ENCODE results near the gene CES3.
"Not testable (repeated sequence)": the region's sequence is repeated elsewhere in the genome, so short reads cannot be mapped to it uniquely, and the experiment has no call there.

CES3 gene

DNA sequence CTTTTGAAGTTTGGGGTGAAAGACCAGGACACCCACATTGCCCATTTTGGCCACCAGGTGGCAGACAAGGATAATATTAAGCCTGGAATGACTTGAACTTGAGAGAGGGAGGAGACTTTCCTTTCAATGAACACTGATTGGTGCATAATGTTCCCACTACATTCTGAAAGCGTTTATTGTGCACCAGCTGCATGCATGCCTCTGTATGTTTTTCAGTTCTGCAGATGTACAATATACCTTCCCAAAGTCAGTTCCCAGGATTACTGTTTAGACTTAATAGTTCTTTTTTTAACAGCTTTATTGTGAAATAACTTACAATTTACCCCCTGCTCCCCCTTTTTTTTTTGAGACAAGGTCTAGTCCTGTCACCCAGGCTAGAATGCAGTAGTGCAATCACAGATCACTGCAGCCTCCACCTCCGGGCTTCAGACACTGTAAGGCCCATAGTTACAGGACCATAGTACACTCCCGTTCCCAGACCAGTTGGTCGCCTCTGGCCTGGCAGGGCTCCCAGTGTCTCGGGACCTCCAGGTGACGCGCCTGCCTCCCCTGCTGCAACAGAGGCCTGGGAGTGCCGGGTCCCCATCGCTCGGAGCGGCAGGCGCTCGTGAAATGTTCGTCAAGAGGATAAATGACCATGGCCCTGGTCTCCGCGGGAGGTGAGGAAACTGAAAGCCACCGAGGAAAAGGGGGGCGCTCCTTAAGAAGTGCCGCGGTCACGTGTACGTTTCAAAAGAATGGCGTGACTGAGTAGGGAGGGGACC is 13.6 kb upstream of the CES3 start:
- DNase-seq = peak; percentile 92

DNA sequence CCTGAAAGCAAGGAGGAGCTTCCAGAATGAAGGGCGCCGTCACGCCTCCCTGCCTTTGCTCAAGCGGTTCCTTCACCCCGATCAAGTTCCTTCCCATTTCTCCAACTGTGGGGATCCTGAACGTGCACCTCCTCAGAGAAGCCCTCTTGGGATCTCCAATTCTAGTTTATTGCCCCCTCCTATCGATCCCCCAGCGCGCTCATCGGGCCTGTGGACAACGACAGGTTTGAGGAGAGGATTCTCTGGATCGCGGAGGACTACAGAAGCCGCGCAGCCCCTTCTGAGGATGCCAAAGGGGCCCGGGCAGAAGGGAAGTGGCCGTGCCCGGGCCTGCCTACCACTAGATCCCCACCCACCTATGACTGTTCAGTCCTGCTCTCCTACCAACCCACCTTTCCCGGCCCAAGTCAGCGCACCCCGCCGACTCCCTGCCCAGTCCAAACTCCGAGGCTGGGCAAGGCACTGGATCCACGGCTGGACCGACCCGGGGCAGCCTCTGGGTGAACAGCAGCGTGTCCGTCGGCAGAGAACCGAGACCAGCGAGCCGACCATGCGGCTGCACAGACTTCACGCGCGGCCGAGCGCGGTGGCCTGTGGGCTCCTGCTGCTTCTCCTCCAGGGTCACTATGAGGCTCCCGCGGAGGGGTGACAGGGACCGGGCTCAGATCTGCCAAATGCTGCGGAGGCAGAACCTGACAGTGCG is 12.8 kb upstream of the CES3 start:
- DNase-seq = no peak

DNA sequence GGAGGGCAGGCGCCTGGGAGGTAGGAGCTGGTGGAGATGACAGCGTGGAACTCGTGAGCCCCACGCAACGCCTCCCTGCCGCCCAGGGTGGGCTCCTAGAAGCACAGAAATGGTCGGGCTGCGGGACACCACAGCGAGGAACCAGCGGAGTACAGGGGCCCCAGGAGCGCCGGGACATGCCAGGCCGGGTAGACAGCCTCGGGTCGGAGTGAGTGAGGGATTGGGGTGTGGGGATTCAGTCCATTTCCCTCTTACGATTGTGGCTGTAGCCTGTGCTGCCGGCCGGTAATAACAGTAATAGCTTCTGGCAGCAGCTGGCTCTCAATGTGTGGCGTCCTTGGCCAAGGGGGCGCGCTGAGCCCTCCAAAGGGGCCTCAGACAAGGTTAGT is 12.2 kb upstream of the CES3 start:
- no peak for DNase-seq

DNA sequence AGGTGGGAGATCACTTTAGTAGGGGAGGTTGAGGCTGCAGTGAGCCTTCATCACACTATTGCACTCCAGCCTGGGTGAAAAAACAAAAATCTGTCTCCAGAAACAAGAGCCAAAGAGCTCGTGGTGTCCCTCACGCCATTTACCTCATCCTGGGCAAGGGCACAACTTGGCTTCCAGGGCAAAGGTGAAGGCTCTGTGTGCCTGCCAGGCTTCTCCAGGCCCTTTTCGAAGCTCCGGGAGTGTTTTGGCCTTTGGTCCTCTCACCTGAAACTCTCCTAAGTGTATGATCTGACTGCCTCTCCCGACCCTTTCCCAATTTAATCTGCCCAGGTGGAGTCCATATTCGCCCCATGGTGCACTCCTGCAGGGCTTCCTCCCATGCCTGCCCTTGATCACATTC is 11.6 kb upstream of the CES3 start:
- DNase-seq = no peak

DNA sequence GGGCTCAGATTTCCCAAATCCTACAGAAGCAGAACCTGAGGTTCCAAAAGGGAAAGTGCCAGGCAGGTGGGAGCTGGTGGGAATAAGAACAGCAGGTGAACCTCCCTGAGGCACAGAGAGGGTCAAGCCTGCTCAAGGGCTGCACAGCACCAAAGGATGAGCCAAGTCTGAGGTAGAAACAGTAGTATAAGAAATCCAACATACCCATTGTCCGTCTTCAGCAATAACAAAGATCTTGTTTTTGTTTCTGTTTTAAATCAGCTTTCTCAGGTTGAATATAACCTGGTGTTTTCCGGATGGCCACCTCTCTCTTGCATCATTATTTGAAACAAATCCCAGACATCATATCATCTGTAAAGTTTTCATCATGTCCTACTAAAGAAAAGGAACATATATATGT is 10.6 kb upstream of the CES3 start:
- peak; percentile 51 for DNase-seq

DNA sequence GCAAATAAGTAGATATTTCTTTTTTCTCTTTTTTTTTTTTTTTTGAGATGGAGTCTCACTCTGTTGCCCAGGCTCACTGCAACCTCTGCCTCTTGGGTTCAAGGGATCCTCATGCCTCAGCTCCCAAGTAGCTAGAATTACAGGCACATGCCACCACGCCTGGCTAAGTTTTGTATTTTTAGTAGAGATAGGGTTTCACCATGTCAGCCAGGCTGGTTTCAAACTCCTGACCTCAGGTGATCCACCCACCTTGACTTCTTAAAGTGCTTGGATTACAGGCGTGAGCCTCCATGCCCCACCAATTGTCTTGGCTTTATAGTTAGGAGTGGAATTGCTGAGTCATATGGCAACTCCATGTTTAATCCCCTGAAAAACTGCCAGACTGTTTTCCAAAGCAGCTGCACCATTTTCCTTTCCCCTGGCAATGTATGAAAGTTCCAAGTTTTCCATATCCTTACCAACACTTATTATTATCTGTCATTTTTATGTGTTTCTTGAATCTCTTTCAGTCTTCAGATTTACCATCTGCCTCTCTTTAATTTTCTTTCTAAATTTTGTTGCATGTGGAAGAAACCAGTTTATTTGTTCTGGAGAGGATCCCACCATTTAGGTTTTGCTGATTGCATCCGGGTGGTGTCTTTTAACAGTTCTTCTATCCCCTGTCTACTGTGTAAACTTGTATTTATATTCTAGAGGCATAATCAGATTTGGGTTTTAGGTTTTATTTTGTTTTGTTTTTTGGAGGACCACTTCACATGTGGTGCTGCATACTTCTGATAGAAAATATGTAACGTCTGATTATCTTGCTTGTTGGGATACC is 9.9 kb upstream of the CES3 start:
- no peak for DNase-seq

DNA sequence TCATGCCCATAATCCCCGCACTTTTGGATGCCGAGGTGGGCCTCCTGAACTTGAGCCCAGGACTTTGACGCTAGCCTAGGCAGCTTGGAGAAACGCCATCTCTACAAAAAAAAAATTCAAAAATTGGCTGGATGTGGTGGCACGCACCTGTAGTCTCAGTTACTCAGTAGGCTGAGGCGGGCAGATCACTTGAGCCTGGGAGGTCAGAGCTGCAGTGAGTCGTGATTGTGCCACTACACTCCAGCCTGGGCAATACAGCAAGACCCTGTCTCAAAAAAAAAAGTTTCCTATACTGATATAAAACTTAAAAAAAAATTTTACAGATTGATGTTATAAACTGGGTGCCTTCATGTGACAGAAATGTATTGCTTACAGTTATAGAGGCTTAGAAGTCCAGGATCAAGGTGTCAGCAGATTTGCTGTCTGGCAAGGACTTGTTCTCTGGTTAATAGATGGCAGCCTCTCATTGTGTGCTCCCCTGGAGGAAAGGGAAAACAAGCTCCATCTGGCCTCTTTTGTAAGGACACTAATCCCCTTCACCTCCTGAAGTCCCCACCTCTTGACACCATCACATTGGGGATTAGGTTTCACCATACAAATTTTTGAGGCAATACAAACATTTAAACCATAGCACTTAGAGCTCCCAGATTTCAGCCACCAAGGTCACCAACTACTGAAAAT is 8.5 kb upstream of the CES3 start:
- no peak for DNase-seq

DNA sequence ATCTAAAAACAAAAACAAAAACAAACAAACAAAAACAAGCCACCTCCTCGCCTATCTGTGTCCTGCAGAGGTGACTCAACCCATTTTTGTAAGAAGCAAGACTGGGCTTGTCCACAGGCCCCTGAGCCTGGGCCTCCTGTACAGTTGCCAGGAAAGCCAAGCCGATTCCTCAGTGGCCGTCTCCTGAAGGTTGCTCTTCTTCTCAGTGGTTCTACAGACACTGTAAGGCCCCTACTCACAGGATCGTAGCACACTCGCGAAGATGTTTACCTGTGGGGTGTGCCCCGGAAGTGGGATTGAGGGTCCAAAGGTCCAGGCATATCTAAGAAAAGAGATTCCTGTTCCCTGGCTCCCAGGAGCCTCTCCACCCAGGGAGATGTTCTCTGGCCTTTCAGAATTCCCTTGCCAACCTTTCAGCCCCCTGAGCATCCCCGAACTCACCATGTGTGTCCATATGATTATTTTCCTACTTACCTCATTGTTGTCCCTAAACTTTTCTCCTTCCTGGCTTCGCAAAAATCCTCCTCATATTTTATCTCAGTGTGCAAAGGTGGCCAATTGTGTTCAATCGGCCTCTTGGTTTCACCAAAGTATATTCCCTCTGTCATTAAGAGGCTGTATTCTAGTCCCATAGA is 7.5 kb upstream of the CES3 start:
- DNase-seq = no peak

DNA sequence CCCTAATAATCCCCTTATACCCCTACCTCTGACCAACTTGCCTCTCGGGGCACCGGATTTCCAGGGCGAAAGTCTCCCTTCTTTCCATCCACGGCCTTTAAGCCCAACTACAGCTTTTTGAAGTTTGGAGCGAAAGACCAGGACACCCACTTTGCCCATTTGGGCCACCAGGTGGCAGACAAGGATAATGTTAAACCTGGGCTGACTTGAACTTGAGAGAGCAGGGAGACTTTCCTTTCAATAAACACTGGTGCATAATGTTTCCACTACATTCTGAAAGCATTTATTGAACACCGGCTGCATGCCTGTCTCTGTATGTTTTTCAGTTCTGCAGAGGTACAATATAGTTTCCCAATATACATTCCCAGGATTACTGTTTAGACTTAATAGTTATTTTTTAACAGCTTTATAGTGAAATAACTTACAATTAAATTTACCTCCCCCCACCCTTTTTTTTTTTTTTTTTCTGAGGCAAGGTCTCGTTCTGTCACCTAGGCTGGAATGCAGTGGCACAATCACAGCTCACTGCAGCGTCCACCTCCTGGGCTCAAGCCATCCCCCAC is 6.9 kb upstream of the CES3 start:
- peak; percentile 87 for DNase-seq

DNA sequence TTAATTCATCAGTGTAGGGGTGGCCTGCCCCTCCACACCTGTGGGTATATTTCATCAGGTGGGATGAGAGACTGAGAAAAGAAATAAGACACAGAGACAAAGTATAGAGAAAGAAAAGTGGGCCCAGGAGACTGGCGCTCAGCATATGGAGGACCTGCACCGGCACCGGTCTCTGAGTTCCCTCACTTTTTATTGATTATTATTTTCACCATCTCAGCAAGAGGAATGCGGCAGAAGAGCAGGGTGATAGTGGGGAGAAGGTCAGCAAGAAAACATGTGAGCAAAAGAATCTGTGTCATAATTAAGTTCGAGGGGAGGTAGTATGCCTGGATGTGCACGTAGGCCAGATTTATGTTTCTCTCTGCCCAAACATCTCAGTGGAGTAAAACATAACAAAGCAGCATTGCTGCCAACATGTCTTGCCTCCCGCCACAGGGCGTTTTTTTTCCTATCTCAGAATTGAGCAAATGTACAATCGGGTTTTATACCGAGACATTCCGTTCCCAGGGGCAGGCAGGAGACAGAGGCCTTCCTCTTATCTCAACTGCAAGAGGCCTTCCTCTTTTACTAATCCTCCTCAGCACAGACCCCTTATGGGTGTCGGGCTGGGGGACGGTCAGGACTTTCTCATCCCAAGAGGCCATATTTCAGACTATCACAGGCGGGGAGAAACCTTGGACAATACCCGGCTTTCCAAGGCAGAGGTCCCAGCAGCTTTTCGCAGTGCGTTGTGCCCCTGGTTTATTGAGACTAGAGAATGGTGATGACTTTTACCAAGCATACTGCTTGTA is 5.5 kb upstream of the CES3 start:
- DNase-seq = not testable (repeated sequence)

DNA sequence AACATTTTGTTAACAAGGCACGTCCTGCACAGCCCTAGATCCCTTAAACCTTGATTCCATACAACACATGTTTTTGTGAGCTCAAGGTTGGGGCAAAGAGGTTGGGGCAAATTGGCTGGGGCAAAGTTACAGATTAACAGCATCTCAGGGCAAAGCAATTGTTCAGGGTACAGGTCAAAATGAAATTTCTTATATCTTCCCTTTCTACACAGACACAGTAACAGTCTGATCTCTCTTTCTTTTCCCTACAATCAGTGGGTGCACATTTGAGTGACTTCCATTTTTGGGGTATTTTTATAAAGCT is 5.0 kb upstream of the CES3 start:
- not testable (repeated sequence) for DNase-seq

DNA sequence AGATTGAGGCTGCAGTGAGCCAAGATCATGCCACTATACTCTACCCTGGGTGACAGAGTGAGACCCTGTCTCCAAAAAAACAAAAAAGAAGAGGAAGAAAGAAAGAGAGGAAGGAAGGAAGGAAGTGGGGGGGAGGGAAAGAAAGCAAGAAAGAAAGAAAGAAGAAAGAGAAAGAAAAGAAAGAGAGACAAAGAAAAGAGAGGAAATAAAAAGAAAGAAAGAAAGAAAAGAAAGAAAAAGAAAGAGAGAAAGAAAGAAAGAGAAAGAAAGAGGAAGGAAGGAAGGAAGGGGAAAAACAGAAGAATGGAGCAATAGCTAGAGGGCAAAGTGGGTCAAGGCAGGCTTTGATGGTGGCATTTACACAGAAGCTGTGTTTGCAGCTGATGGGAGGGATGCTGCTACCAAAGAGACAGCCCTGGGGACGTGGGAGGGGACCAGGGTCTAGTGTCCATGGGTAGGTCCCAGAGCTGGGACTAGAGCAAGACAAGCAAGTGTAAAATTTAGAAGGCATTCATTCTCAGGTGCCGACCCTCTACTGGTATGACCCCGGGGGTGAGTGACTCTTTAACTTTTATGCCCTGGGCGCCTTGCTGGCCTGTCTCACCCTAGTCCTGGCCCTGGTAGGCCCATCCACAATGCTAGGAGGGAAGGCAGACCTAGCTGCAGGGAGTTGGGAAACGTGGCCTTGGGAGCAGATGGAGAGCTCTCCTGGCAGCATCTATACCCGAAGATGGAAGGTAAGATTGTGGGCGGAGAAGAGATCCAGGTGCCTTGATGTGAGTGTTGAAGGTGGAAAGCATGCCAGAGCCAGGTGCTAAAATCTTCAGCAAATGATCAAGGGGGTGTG is 2.0 kb upstream of the CES3 start:
- no peak for DNase-seq

DNA sequence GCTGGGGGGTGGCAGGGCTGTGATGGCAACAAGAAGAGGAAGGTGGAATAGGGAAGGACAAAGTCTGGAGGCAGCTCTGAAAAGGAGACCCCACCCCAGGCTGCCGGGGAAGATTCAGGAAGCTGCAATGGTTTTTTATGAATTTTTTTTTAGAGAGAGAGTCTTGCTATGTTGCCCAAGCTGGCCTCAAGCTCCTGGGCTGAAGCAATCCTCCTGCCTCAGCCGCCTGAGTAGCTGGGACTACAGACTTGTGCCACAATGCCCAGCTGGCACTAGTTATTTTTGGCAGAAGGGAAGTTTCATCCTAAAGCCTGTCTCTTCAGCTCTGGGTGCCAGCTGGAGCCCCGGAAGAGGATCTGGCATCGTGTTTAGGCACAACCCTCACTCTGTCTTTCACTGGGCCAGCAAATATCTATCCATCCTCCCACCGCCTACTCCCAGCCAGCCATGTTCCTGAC is 1.3 kb upstream of the CES3 start:
- no peak for DNase-seq

DNA sequence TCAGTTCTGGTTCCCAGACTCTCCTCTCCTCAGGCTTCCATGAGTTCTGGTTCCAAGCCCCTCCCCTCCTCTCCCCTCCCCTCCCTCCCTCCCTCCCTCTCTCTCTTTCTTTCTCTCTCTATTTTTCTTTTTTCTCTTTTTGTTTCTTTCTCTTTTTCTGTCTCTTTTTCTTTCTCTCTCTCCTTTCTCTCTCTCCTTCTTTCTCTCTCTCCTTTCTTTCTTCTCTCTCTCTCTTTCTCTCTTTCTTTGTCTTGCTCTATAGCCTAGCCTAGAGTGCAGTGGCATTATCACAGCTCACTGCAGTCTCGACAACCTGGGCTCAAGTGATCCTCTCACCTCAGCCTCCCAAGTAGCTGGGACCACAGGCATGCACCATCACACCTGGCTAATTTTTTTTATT is 796 bp upstream of the CES3 start:
- no peak for DNase-seq

DNA sequence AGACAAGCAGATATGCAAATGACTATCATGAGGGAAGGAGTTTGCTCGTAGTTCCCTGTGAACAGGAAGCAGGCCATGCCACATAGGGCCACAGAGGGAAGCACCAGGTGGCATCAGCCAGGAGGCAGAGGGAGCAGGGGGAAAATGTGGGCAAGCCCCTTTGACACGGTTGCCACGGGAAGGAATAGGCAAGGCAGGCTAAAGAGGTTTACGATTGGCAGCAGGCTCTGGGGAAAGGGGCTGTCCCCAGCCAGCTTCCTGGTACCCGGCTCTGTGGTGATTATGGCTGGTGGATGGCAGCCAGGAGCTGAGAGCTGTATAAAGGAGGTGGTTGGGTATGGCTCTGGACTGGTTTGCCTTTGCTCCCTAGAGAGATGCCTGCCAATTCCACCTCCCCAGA is 848 bp downstream of the CES3 start:
- peak; percentile 35 for DNase-seq

DNA sequence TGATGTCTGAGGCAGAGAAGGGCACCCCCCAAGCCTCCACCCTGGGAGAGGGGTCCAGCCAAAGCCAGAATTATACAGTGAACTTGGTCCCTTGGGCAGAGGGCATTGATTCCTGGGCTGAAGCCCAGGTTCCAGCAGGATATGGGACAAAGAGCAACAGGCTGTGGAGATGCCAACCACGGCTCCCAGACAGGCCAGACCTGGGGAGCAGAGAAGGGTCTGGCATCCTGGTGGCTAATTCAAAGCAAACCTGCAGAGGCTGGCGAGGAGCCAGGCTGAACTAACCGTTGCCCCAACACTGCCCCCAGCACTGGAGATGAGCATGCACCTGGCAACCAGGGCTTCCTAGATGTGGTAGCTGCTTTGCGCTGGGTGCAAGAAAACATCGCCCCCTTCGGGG is 3.0 kb downstream of the CES3 start:
- no peak for DNase-seq

DNA sequence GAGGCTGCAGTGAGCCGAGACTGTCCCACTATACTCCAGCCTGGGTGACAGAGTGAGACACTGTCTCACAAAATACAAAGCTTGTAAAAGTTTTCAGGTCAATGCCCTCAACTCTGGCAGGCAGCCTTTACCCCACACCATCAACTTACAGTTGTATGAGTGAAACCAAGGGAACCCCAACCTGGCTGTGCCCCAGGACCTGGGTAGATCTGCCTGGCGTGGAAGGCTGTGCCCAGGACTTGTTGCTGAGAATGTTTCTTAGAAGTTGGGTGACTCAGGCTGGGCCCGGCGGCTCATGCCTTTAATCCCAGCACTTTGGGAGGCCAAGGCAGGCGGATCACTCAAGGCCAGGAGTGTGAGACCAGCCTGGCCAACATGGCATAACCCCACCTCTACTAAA is 7.8 kb downstream of the CES3 start:
- no peak for DNase-seq

DNA sequence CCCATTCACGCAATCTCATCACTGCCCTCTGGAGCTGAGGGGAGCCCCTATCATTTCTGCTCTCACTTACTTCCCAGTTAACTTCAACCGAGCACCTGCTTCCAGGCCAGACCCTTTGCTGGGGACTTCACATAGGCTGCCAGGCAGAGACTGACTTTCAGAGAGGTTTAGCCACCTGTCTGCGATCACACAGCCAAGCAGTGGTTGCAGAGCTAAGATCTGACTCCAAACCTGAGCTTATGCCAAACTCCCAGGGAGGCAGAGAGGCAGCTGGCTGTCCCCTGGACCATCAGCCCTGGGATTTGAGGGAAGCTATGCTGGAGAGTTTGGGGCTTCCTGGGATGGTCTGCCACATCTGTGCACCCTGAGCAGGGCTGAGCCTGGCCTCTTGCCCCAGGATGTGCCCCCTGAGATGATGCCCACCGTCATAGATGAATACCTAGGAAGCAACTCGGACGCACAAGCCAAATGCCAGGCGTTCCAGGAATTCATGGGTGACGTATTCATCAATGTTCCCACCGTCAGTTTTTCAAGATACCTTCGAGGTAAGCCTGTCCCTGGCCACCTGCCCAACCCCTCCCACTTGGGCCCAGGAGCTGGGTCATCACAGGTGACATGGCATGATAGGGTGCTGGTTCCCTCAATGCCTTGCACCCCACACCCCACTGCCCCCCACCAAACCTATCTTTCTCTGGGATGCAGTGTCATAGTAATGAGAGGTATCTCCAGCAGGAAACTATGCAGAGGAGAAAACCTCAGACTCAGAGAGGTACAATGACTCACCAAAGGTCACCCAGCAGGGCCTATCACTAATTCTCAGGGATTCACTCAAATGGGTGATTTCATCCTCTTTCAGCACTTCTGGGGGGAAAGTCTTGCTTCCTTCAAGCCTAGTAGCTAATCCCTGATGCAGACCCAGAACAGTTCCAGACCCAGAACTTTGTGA is 10.0 kb downstream of the CES3 start:
- DNase-seq = no peak

DNA sequence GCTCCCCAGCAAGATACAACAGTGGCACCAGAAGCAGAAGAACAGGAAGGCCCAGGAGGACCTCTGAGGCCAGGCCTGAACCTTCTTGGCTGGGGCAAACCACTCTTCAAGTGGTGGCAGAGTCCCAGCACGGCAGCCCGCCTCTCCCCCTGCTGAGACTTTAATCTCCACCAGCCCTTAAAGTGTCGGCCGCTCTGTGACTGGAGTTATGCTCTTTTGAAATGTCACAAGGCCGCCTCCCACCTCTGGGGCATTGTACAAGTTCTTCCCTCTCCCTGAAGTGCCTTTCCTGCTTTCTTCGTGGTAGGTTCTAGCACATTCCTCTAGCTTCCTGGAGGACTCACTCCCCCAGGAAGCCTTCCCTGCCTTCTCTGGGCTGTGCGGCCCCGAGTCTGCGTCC is 11.9 kb downstream of the CES3 start:
- DNase-seq = no peak

DNA sequence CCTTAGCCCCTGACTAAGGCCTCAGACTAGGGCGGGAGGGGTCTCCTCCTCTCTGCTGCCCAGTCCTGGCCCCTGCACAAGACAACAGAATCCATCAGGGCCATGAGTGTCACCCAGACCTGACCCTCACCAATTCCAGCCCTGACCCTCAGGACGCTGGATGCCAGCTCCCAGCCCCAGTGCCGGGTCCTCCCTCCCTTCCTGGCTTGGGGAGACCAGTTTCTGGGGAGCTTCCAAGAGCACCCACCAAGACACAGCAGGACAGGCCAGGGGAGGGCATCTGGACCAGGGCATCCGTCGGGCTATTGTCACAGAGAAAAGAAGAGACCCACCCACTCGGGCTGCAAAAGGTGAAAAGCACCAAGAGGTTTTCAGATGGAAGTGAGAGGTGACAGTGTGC is 12.7 kb downstream of the CES3 start:
- DNase-seq = no peak
